ENCODE results near the gene HMCN2. TPM values are rescaled to one million over a fixed set of nuclear protein-coding genes. Genes with fewer than 3 reads are reported as not detected.
"Not testable (repeated sequence)": the region's sequence is repeated elsewhere in the genome, so short reads cannot be mapped to it uniquely, and the experiment has no call there.

Gene HMCN2
- total RNA-seq, 1 donor from 2014 or later, result 9.3 TPM

DNA sequence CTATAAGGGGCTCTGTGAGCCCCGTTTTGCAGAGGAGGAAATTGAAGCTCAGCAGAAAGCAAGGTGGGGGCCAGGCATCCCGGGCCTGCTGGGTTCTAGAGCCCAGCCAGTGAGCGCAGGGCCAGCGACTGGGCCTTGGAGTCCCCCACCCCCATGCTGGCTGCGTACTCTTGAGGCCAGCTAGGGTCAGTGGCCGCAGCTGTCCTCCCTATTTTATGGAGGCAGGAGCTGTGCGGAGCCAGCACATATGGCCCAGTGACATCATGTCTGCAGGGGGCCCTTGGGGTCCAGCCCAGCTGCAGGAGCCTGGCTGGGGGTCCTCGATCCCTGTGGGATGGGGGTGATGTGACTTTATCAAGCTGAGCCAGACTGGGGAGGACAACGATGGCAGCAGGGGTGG lies 71.3 kb downstream of the HMCN2 start:
- Mint-ChIP-seq H3K9me3 (ENCODE audit: unreplicated experiment) (peaks cover 11% of the 10 kb centered on the region), H3K36me3 (ENCODE audit: unreplicated experiment) (no peaks in the 10 kb centered on the region), H3K27ac (ENCODE audit: unreplicated experiment) (peak overlapping the region; percentile 66), H3K4me3 (ENCODE audit: unreplicated experiment) (no peak overlapping the region), H3K4me1 (ENCODE audit: low read depth, unreplicated experiment) (peaks cover 31% of the 10 kb centered on the region), H3K27me3 (ENCODE audit: unreplicated experiment) (peaks cover 20% of the 10 kb centered on the region)
- DNase-seq, result peak; percentile 71
- TF ChIP-seq, protein P1, sequence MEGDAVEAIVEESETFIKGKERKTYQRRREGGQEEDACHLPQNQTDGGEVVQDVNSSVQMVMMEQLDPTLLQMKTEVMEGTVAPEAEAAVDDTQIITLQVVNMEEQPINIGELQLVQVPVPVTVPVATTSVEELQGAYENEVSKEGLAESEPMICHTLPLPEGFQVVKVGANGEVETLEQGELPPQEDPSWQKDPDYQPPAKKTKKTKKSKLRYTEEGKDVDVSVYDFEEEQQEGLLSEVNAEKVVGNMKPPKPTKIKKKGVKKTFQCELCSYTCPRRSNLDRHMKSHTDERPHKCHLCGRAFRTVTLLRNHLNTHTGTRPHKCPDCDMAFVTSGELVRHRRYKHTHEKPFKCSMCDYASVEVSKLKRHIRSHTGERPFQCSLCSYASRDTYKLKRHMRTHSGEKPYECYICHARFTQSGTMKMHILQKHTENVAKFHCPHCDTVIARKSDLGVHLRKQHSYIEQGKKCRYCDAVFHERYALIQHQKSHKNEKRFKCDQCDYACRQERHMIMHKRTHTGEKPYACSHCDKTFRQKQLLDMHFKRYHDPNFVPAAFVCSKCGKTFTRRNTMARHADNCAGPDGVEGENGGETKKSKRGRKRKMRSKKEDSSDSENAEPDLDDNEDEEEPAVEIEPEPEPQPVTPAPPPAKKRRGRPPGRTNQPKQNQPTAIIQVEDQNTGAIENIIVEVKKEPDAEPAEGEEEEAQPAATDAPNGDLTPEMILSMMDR (IDR thresholded peaks at IDR 0.05; ENCODE audit: partially characterized antibody, unreplicated experiment), result no peak

DNA sequence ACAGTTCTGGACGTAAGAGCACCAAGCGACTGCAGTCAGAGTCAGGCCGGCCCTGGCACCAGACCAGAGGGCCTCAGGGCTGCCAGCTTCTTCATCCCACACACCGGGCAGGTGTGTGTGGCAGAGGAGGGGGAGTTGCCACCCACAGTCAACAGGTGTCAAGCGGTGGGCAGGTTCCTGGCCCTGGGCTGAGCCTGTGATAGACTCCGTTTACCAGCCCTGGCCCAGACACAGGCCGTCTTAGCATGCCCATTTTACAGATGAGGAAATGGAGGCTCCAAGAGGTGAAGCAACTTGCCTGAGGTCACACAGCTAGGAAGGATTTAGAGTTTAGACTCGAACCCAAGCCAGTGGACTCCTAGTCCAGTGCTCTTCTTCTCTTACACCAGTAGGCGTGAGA lies 71.8 kb downstream of the HMCN2 start:
- TF ChIP-seq, protein P1 (IDR thresholded peaks at IDR 0.05; ENCODE audit: partially characterized antibody, unreplicated experiment), result no peak
- peaks cover 11% of the 10 kb centered on the region for H3K9me3 Mint-ChIP-seq (ENCODE audit: unreplicated experiment)
- peaks cover 20% of the 10 kb centered on the region for H3K27me3 Mint-ChIP-seq (ENCODE audit: unreplicated experiment)
- H3K36me3 Mint-ChIP-seq (ENCODE audit: unreplicated experiment), result no peaks in the 10 kb centered on the region
- DNase-seq, result no peak
- H3K27ac Mint-ChIP-seq (ENCODE audit: unreplicated experiment), result peak overlapping the region; percentile 66
- H3K4me1 Mint-ChIP-seq (ENCODE audit: low read depth, unreplicated experiment), result peaks cover 28% of the 10 kb centered on the region
- H3K4me3 Mint-ChIP-seq (ENCODE audit: unreplicated experiment), result no peak overlapping the region

DNA sequence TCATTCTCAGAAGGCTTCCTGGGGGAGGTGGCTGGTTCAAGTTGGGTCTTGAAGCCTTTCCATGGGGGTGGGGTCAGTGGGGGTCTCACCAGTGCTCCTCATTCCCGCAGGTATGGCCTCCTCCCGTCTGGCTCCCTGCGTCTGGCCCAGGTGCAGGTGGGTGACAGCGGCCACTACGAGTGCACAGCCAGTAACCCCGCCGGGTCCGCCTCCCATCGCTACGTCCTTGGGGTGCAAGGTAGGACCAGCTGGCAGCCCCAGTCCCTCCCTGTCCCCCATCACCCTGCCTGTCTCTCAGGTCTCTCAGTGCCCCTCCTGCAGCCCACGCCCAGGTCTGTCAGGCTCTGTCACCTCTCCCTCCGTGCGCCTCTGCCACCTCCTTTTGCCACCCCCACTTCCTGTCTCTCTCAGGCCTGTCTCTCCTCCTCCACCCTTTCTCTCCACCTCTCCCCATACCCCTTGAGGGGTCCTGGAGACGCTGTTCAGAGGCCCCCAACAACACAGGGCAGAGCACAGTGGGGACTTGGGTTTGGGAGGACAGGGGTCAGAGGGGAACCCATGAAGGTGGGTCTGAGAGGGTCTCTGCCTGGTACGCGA lies 72.3 kb downstream of the HMCN2 start:
- Mint-ChIP-seq H3K27me3 (ENCODE audit: unreplicated experiment) (peaks cover 19% of the 10 kb centered on the region), H3K9me3 (ENCODE audit: unreplicated experiment) (peaks cover 9% of the 10 kb centered on the region), H3K4me3 (ENCODE audit: unreplicated experiment) (no peak overlapping the region), H3K4me1 (ENCODE audit: low read depth, unreplicated experiment) (peaks cover 23% of the 10 kb centered on the region), H3K27ac (ENCODE audit: unreplicated experiment) (no peak overlapping the region), H3K36me3 (ENCODE audit: unreplicated experiment) (no peaks in the 10 kb centered on the region)
- DNase-seq, result no peak
- TF ChIP-seq, protein P1 (IDR thresholded peaks at IDR 0.05; ENCODE audit: partially characterized antibody, unreplicated experiment), result no peak

DNA sequence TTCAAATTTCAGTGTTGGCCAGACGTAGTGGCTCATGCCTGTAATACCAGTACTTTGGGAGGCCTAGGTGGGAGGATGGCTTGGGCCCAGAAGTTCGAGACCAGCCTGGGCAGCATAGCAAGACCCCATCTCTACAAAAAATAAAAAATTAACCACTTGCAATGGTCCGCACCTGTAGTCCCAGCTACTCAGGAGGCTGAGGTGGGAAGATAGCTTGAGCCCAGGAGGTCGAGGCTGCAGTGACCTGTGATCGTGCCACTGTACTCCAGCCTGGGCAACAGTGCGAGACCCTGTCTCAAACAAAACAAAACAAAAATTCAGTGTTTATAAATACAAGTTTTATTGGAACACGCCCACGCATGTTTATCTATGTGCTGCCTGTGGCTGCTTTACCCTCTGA lies 73.3 kb downstream of the HMCN2 start:
- not testable (repeated sequence) for H3K4me3 Mint-ChIP-seq (ENCODE audit: unreplicated experiment); H3K27ac Mint-ChIP-seq (ENCODE audit: unreplicated experiment); H3K9me3 Mint-ChIP-seq (ENCODE audit: unreplicated experiment); DNase-seq; H3K36me3 Mint-ChIP-seq (ENCODE audit: unreplicated experiment)
- H3K4me1 Mint-ChIP-seq (ENCODE audit: low read depth, unreplicated experiment), result peaks cover 13% of the 10 kb centered on the region
- H3K27me3 Mint-ChIP-seq (ENCODE audit: unreplicated experiment), result peaks cover 11% of the 10 kb centered on the region

DNA sequence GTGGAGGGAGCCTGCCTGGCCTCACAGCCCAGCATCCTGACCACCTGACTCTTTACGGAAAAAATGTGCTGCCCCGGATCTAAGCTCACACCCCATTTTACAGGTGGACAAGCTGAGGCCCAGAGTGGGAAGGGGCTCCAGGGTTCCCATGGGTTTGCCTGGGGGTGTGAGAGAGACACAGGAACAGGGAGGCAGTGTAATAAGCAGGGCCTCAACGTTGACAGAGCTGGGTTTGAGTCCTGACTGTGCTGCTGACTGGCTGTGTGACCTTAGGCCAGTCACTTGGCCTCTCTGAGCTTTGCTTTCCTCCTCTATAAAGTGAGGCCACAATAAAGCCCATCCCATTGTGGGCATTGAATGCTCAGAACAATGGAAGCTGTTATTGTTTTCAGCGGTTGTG lies 73.7 kb downstream of the HMCN2 start:
- Mint-ChIP-seq H3K4me3 (ENCODE audit: unreplicated experiment) (no peak overlapping the region), H3K27ac (ENCODE audit: unreplicated experiment) (no peak overlapping the region), H3K36me3 (ENCODE audit: unreplicated experiment) (no peaks in the 10 kb centered on the region), H3K4me1 (ENCODE audit: low read depth, unreplicated experiment) (peaks cover 12% of the 10 kb centered on the region), H3K9me3 (ENCODE audit: unreplicated experiment) (peaks cover 6% of the 10 kb centered on the region), H3K27me3 (ENCODE audit: unreplicated experiment) (peaks cover 11% of the 10 kb centered on the region)
- TF ChIP-seq, protein P1 (IDR thresholded peaks at IDR 0.05; ENCODE audit: partially characterized antibody, unreplicated experiment), result no peak
- DNase-seq, result no peak

Measured in glutamatergic neuron (in vitro differentiated cells).